Esophagus squamous epithelium (tissue), 4 donors: ENCODE data around the gene INTS15.
"Not testable (repeated sequence)": the region's sequence is repeated elsewhere in the genome, so short reads cannot be mapped to it uniquely, and the experiment has no call there.

Source experiments
- POLR2A ChIP-seq, 4 donors: fragments of 450-650 bp; IDR thresholded peaks; one replicate each; pipeline ENCODE4 v1.6.1; 2017; ENCODE audit warnings: antibody characterized with exemption in 4 of 4, mild to moderate bottlenecking in 4 of 4, moderate library complexity in 3 of 4
- TF ChIP-seq, protein P1 (sequence below), 6 experiments: fragments of 450-650 bp in 4 of 6; fragments of 200-600 bp in 2 of 6; sonication (generic) in 2 of 6; IDR thresholded peaks; one replicate each; pipeline ENCODE4 v1.5.1; 2016 to 2019; ENCODE audit warnings: antibody characterized with exemption in 6 of 6, mild to moderate bottlenecking in 4 of 6, moderate library complexity in 4 of 6

DNA sequence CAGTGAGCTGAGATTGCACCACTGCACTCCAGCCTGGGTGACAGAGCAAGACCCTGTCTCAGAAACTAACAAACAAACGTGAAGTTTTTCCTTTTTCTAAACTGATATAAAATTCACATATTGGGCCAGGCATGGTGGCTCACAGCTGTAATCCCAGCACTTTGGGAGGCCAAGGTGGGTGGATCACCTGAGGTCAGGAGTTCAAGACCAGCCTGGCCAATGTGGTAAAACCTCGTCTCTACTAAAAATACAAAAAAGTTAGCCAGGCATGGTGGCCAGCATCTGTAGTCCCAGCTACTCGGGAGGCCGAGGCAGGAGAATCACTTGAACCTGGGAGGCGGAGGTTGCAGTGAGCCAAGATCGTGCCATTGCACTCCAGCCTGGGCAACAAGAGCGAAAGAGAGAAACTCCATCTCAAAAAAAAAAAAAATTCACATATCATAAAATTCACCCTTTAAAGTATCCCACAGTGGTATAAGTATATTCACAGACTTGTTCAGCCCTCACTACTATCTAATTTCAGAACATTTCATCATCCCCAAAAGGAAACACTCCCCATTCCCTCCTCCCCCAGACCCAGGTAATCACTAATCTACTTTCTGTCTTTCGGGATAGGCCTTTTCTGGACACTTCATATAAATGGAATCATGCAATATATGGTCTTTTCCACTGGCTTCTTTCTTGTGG is 3.9 kb upstream of the INTS15 start:
- TF ChIP-seq, protein P1, sequence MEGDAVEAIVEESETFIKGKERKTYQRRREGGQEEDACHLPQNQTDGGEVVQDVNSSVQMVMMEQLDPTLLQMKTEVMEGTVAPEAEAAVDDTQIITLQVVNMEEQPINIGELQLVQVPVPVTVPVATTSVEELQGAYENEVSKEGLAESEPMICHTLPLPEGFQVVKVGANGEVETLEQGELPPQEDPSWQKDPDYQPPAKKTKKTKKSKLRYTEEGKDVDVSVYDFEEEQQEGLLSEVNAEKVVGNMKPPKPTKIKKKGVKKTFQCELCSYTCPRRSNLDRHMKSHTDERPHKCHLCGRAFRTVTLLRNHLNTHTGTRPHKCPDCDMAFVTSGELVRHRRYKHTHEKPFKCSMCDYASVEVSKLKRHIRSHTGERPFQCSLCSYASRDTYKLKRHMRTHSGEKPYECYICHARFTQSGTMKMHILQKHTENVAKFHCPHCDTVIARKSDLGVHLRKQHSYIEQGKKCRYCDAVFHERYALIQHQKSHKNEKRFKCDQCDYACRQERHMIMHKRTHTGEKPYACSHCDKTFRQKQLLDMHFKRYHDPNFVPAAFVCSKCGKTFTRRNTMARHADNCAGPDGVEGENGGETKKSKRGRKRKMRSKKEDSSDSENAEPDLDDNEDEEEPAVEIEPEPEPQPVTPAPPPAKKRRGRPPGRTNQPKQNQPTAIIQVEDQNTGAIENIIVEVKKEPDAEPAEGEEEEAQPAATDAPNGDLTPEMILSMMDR (IDR thresholded peaks at IDR 0.05), result not testable (repeated sequence)
- TF ChIP-seq POLR2A (IDR thresholded peaks at IDR 0.05), result not testable (repeated sequence)
